Hematopoietic multipotent progenitor cell treated with erythropoietin and hydrocortisone succinate and interleukin-3 and kit ligand, for 4 days (in vitro differentiated cells): ENCODE results near the gene OR5A2.
"Not testable (repeated sequence)": the region's sequence is repeated elsewhere in the genome, so short reads cannot be mapped to it uniquely, and the experiment has no call there.

ENCODE experiments used
- DNase-seq: peaks from one replicate; pipeline ENCODE4 v3.0.0-alpha.2; 2015

The OR5A2 gene

GRCh38 chr11:59380263-59381059, 45.8 kb downstream of the OR5A2 start:
- no peak for DNase-seq

GRCh38 chr11:59372324-59372723, 53.9 kb downstream of the OR5A2 start:
- DNase-seq, result not testable (repeated sequence)

- peak; percentile 77 for DNase-seq
Observed at GRCh38 chr11:59368238-59369022, 57.8 kb downstream of the OR5A2 start.
